NCI-H510A treated with DMSO at 0.1 percent for 48 hours (cell line): Measurements from ENCODE around the gene FOXN1.
"Not testable (repeated sequence)": the region's sequence is repeated elsewhere in the genome, so short reads cannot be mapped to it uniquely, and the experiment has no call there.

Experiments
- DNase-seq: peaks from one replicate; lab custom pipeline; 2025; lab: John Stamatoyannopoulos, UW

The FOXN1 gene

GRCh38 chr17:28505986-28506665 lies at the start of gene FOXN1:
FOXN1 (plus strand) TSS chr17:28506348; CDS start chr17:28523970, 17,622 bp downstream.
- DNase-seq, result no peak

- no peak for DNase-seq
These were observed 48.3 kb upstream of the FOXN1 start for GRCh38 chr17:28457890-28458289.

GRCh38 chr17:28458881-28459280 lies 47.3 kb upstream of the FOXN1 start:
- DNase-seq, result not testable (repeated sequence)

- DNase-seq, result no peak
These were observed 45.2 kb upstream of the FOXN1 start for GRCh38 chr17:28460901-28461300.

- no peak for DNase-seq
These were observed 40.1 kb upstream of the FOXN1 start for GRCh38 chr17:28466001-28466400.

- DNase-seq, result no peak
These were observed 39.6 kb upstream of the FOXN1 start for GRCh38 chr17:28466521-28467048.

GRCh38 chr17:28467456-28468025 lies 38.6 kb upstream of the FOXN1 start:
- no peak for DNase-seq

GRCh38 chr17:28468033-28468735 lies 38.0 kb upstream of the FOXN1 start:
- DNase-seq, result not testable (repeated sequence)

GRCh38 chr17:28468781-28469180 lies 37.4 kb upstream of the FOXN1 start:
- peak; percentile 41 for DNase-seq

- DNase-seq, result no peak
These were observed 36.8 kb upstream of the FOXN1 start for GRCh38 chr17:28469376-28469775.

- DNase-seq, result no peak
These were observed 35.8 kb upstream of the FOXN1 start for GRCh38 chr17:28470266-28470913.

GRCh38 chr17:28470914-28471366 lies 35.2 kb upstream of the FOXN1 start:
- DNase-seq, result no peak

GRCh38 chr17:28471531-28472342 lies 34.4 kb upstream of the FOXN1 start:
- DNase-seq, result no peak

- no peak for DNase-seq
These were observed 33.2 kb upstream of the FOXN1 start for GRCh38 chr17:28472871-28473497.

GRCh38 chr17:28473542-28473941 lies 32.6 kb upstream of the FOXN1 start, which contains the start of gene SLC13A2:
SLC13A2 (plus strand) TSS chr17:28473644; CDS start chr17:28473713, 69 bp downstream.
- DNase-seq, result no peak

- no peak for DNase-seq
These were observed 32.0 kb upstream of the FOXN1 start for GRCh38 chr17:28474111-28474531.

GRCh38 chr17:28475151-28475900 lies 30.8 kb upstream of the FOXN1 start:
- peak; percentile 22 for DNase-seq

- no peak for DNase-seq
These were observed 29.9 kb upstream of the FOXN1 start for GRCh38 chr17:28476076-28476865.

- DNase-seq, result no peak
These were observed 28.2 kb upstream of the FOXN1 start for GRCh38 chr17:28477928-28478327.
